Adrenal gland (tissue), 5 donors: ENCODE data around the gene STK24.

Experiments used
- CTCF ChIP-seq, 6 experiments: fragments of 450-650 bp in 4 of 6; fragments of 200-600 bp in 2 of 6; sonication (generic) in 1 of 6; IDR thresholded peaks; 1 replicate in 5 of 6; 2 replicates in 1 of 6; pipeline versions ENCODE4 v1.5.1 to v1.8.0; 2016 to 2021; ENCODE audit warnings: antibody characterized with exemption in 6 of 6, mild to moderate bottlenecking in 2 of 6, moderate library complexity in 1 of 6
- POLR2A ChIP-seq, 2 donors: fragments of 450-650 bp; IDR thresholded peaks; one replicate each; pipeline ENCODE4 v1.6.1; 2017; ENCODE audit warnings: antibody characterized with exemption in 2 of 2, mild to moderate bottlenecking in 2 of 2, moderate library complexity in 1 of 2
- donor health status: DM: no; HTN: no; CAD: no.

DNA sequence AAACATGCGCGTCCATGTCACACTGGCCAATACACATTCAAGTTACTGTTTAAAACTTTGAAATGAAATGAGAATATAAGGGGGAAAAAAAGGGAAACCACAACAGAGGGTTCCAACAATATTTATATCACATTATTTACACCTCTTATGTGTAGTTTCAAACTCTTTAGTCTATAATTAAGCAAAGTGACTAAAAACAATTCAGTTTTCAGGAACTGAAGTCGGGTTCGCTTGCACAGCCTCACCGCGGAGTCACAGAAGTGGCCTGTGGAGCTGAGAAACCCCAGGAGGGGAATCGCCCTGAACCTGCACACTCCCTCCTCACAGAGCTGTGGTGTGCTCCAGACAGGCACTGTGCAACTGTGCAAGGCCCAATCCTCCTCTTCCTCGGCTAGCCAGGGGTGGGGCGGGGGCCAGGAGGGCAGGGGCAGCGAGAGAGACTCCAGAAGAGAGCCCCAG is 75.9 kb downstream of the STK24 start:
- TF ChIP-seq CTCF (IDR thresholded peaks at IDR 0.05): no peak
- TF ChIP-seq POLR2A (IDR thresholded peaks at IDR 0.05): no peak
